Ammon's horn (tissue), 1 donor: ENCODE results near the gene IL6.
A peak's percentile ranks its signal among the peaks of the same experiment; 100 is the strongest.
"Not testable (repeated sequence)": the region's sequence is repeated elsewhere in the genome, so short reads cannot be mapped to it uniquely, and the experiment has no call there.

Source experiments
- DNase-seq: peaks from one replicate; pipeline ENCODE4 v3.0.0-alpha.2; 2016; ENCODE audit warnings: low spot score

Gene IL6

DNA sequence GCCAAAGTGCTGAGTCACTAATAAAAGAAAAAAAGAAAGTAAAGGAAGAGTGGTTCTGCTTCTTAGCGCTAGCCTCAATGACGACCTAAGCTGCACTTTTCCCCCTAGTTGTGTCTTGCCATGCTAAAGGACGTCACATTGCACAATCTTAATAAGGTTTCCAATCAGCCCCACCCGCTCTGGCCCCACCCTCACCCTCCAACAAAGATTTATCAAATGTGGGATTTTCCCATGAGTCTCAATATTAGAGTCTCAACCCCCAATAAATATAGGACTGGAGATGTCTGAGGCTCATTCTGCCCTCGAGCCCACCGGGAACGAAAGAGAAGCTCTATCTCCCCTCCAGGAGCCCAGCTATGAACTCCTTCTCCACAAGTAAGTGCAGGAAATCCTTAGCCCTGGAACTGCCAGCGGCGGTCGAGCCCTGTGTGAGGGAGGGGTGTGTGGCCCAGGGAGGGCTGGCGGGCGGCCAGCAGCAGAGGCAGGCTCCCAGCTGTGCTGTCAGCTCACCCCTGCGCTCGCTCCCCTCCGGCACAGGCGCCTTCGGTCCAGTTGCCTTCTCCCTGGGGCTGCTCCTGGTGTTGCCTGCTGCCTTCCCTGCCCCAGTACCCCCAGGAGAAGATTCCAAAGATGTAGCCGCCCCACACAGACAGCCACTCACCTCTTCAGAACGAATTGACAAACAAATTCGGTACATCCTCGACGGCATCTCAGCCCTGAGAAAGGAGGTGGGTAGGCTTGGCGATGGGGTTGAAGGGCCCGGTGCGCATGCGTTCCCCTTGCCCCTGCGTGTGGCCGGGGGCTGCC lies at the start of gene IL6:
IL6 (plus strand) TSS at position 294 of the 807 bp plus-strand sequence; CDS start at position 357, 63 bp downstream.
- peak; percentile 81 for DNase-seq

DNA sequence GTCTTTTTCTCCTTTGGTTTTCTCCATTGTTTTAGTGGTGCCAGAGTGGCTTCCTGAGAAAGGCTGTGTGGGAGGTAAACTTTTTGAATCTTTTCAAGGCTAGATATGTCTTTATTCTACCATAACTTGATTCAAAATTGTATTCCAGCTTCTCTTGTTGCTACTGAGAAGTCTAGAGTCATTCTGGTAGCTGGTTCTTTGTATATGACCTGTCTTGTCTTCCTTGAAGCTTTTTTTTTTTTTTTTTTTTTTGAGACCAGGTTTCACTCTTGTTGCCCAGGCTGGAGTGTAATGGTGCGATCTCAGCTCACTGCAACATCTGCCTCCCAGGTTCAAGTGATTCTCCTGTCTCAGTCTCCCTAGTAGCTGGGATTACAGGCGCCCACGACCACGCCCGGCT lies 49.7 kb upstream of the IL6 start:
- DNase-seq, result not testable (repeated sequence)

- DNase-seq, result no peak
Observed at GRCh38 chr7:22677680-22678079, 49.3 kb upstream of the IL6 start.

GRCh38 chr7:22680482-22680911 lies 46.5 kb upstream of the IL6 start:
- DNase-seq, result no peak

DNA sequence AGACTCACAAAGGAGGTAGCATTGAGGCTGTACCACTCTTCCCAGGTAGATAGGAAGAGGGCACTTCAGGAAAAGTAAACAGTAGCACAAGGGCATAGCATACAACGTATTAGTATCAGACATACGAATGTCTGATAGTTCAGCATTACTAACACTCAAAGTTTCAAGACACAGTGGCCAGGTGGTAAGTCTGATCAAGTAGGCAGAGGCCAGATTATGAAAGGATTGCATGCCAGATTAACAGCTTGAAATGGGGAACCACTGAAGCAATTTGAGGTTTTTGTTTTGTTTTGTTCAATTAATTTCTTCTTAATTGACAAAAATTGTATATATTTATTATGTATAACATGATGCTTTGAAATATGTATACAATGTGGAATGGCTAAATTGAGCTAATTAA lies 45.7 kb upstream of the IL6 start:
- no peak for DNase-seq

DNA sequence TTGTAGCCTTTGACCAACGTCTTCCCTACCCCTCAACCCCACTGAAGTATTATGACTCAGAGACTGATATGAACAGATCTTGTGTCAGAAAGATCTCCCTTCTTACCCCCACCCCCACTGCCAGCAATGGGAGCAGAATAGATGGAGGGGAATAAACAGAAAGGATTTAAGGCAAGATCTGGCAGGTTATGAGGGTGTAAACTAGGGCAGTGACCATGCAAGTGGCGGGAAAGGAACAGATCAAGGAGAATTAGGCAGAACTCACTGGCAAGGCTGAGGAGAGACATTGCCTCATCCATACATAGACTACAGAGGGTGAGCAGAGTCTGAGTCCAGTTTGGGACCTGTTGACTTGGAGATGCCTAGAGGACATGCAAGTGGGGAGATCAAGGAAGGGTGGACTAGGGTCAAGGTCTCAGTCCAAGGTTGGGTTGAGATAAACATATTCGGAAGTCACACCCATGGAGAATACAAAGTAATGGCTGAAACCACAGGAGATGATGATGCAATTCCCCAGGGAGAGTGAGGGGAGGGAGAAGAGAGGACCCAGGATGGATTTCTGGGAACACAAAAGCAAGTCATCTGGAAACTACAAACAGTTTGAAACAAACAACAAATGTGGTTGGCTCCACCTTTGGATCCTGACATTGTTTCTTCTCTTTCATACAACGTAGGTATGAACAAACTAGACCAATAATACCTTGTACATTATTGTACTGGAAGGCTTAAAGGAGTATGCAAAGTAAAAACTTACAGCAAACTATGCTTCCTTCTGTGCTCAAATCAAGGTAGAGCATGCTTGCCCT lies 44.9 kb upstream of the IL6 start:
- no peak for DNase-seq

- no peak for DNase-seq
Observed at GRCh38 chr7:22683379-22683778, 43.6 kb upstream of the IL6 start.

GRCh38 chr7:22686620-22687019 lies 40.4 kb upstream of the IL6 start:
- DNase-seq, result no peak

DNA sequence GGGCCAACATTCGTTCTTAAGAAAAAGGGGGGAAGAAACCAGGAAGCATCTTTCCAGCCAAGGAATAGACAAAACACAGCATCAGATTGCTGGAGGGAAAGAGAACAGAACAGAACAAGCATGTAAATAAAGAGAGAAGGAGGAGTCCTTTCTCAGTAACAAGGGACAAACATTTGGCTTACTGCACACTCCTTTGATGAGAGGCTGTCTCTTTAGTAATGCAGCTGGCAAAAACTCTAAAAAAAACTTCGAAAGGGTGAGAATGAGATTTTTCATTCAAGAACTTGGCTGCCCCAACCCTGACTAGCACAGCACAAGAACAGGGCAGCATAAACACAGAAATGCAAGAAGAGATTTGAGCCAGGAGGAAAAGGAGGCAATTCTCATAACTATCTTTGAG lies 38.9 kb upstream of the IL6 start:
- DNase-seq, result peak; percentile 48

DNA sequence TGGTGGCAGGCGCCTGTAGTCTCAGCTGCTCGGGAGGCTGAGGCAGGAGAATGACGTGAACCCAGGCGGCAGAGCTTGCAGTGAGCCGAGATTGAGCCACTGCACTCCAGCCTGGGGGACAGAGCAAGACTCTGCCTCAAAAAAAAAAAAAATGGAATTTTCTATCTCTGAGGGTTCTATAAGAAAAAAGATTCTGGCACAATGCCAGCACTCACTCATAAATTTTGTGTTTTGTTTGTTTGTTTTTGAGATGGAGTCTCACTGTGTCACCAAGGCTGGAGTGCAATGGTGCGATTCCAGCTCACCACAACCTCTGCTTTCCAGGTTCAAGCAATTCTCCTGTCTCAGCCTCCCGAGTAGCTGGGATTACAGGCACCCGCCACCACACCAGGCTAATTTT lies 38.1 kb upstream of the IL6 start:
- not testable (repeated sequence) for DNase-seq

DNA sequence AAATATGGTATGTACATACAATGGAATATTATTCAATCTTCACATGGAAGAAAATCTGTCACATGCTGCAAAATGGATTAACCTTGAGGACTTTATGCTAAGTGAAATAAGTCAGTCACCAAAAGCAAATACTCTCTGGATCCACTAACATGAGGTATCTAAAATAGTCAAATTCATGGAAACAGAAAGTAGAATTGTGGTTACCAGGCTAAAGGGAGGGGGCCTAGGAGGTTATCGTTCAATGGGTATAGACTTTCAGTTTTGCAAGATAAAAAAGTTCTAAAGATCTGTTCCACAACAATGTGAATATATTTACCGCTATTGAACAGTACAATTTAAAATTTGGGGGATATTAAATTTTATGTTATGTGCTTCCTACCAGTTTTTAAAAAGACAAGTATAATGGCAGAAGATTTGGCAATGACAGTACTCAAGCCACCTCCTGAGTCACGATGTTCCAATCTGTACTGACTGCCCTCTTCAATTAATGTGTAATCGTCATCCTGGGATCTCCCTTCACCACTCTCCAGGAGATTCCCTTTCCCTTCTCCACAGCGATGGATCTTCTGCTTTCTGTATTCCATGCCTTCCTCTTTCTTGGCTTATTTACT lies 32.3 kb upstream of the IL6 start:
- DNase-seq, result no peak

DNA sequence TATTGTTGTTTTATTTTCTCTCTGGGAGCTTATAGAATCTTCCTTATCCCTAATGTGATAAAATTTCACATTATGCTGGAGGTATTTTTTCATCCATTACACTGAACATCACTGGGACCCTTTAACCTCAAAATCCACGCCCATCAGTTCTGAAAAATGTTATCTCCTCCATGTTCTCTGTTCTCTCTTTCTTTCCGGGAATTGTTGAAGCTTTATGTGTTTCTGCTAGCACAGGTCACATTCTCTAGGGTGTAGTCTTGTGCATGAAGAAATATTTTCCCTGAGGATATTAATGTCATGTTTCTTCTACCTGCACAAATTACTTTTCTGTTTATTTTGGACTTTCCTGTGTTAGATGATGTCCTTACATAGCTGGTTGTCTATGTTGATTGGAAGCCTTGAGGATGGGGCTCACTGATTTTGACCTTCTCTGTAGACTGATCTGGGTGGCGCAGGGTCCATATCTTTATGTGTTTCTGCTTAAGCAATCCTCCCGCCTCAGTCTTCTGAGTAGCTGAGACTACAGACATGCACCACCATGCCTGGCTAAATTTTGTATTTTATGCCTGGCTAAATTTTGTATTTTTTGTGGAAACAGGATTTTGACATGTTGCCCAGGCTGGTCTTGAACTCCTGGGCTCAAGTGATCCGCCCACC lies 31.4 kb upstream of the IL6 start:
- DNase-seq, result no peak

GRCh38 chr7:22696541-22697228 lies 30.3 kb upstream of the IL6 start:
- no peak for DNase-seq

- no peak for DNase-seq
Observed at GRCh38 chr7:22697322-22697859, 29.6 kb upstream of the IL6 start.

DNA sequence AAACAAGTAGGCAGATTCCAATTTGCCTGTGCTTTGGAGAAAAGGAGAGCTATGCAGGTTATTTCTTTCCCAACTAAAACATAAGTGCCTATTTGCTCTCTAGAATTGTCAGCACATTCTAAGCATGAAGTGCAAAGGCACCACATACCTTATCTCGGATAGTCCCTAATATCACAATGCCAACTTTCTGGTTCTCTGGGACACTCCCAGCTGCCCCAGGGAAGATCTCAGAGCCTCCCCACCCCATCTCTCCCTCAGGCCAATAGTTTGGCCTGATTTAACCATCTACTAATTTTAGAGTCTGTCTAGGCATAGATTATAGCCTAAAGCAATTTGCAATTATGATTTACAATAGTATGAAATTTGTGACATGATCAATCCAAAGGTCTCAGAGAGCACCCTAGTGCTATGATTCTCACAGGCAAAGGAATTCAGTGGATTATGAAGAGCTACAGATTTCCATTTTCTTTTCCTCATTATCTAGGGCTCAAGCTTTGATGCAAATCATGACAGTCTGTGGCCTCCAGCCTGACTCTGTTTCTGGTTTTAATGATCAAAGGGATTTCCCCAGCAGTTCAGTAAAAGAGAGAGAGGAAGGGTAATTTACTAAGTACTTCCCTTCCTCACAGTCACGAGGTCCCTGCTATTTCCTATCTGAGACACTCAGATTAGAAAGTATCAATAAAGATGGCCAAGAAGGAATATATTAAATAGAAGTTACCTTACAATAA lies 29.0 kb upstream of the IL6 start:
- no peak for DNase-seq

- DNase-seq, result no peak
Observed at GRCh38 chr7:22698767-22699166, 28.2 kb upstream of the IL6 start.

DNA sequence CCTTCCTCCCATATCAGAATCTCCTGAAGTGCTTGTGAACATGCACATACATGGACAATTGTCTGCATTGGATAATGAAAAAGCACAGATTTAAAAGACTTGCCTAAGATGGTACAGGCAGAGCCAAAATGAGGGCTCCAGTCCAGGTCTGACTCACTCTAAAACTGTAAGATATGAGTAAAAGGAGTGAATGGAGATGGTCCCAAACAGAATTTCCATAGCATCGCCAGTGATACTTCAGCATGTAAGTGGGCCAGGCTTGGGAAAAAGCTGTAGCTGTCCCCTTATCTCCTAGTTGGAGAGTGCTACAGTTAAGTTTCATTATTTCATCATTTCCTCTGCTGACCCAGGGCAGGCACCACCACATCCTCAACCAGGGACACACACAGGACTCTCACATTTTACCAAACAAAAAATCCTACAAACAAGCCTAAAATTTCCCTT lies 26.4 kb upstream of the IL6 start:
- peak; percentile 38 for DNase-seq

- no peak for DNase-seq
Observed at GRCh38 chr7:22702516-22702915, 24.5 kb upstream of the IL6 start.

DNA sequence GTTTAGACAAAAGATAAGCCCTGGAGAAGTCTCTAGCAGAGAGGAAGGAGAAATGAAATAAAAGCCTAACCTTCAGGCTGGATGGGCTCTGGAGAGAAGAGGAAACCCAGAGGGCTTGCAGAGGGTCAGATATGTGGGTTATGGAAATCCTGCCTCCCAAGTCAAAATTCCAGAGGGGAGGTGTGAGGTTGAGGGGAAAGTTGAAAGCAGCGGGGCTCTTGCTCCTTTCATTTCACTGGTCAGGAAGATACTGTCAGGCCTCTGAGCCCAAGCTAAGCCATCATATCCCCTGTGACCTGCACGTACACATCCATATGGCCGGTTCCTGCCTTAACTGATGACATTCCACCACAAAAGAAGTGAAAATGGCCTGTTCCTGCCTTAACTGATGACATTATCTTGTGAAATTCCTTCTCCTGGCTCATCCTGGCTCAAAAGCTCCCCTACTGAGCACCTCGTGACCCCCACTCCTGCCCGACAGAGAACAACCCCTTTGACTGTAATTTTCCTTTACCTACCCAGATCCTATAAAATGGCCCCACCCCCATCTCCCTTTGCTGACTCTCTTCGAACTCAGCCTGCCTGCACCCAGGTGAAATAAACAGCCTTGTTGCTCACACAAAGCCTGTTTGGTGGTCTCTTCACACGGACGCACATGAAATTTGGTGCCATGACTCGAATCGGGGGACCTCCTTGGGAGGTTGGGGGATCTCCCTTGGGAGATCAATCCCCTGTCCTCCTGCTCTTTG lies 23.7 kb upstream of the IL6 start:
- DNase-seq, result not testable (repeated sequence)
